ENCODE measurements around the gene GAP43. TPM values are rescaled to one million over a fixed set of nuclear protein-coding genes. Genes with fewer than 3 reads are reported as not detected.

The GAP43 gene
- total RNA-seq, 1 donor from 2014 or later: 46.5 TPM

DNA sequence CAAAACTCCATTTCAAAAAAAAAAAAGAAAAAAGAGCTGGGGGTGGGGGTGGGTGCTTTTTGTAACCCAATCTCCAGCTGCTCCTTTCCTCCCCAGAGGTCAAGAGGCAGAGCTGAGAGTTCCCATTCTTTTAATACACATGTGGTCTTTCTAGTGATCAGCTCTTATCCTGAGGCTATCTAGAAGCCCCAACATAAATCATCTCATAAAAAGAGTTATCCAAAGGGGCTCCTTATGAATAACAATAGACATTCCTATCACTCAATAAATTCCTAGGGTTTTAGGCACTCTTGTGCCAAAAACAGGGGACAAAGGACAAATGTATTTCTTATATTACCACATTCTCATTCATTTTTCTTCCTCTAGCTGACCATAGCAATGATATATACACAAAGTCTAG, 25.1 kb upstream of the GAP43 start:
- H3K4me3 Mint-ChIP-seq: no peak overlapping the region
- H3K27me3 Mint-ChIP-seq: no peaks in the 10 kb centered on the region
- no peak overlapping the region for H3K27ac Mint-ChIP-seq
- TF ChIP-seq, protein P1, sequence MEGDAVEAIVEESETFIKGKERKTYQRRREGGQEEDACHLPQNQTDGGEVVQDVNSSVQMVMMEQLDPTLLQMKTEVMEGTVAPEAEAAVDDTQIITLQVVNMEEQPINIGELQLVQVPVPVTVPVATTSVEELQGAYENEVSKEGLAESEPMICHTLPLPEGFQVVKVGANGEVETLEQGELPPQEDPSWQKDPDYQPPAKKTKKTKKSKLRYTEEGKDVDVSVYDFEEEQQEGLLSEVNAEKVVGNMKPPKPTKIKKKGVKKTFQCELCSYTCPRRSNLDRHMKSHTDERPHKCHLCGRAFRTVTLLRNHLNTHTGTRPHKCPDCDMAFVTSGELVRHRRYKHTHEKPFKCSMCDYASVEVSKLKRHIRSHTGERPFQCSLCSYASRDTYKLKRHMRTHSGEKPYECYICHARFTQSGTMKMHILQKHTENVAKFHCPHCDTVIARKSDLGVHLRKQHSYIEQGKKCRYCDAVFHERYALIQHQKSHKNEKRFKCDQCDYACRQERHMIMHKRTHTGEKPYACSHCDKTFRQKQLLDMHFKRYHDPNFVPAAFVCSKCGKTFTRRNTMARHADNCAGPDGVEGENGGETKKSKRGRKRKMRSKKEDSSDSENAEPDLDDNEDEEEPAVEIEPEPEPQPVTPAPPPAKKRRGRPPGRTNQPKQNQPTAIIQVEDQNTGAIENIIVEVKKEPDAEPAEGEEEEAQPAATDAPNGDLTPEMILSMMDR (conservative IDR thresholded peaks at IDR 0.05): no peak
- DNase-seq (ENCODE audit: extremely low spot score, unreplicated experiment): no peak
- H3K4me1 Mint-ChIP-seq (ENCODE audit: unreplicated experiment): no peaks in the 10 kb centered on the region
- peaks cover 16% of the 10 kb centered on the region for H3K9me3 Mint-ChIP-seq
- H3K36me3 Mint-ChIP-seq: no peaks in the 10 kb centered on the region

DNA sequence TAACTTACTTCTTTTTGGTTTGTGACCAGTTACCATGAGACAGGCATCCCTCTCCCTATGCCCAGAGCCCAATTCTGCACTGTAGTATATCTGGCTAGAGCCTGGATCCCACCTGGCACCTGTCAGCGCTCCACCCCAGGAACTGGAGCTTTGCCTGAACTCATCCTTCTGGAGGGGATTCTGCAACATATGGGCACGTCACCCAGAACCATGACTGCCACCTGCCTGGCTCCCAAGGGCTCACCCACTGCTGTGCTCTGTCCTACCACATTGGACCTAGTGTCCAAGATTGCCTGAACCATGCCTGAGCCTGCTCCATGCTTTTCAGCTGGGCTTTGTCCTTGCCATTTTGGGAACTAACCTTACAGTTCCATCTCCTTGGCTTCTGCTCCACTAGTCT, 21.1 kb upstream of the GAP43 start:
- Mint-ChIP-seq H3K27me3 (no peaks in the 10 kb centered on the region), H3K27ac (no peak overlapping the region), H3K36me3 (no peaks in the 10 kb centered on the region), H3K4me1 (ENCODE audit: unreplicated experiment) (no peaks in the 10 kb centered on the region), H3K4me3 (no peak overlapping the region), H3K9me3 (peaks cover 5% of the 10 kb centered on the region)
- no peak for DNase-seq (ENCODE audit: extremely low spot score, unreplicated experiment)
- TF ChIP-seq, protein P1 (conservative IDR thresholded peaks at IDR 0.05): no peak

DNA sequence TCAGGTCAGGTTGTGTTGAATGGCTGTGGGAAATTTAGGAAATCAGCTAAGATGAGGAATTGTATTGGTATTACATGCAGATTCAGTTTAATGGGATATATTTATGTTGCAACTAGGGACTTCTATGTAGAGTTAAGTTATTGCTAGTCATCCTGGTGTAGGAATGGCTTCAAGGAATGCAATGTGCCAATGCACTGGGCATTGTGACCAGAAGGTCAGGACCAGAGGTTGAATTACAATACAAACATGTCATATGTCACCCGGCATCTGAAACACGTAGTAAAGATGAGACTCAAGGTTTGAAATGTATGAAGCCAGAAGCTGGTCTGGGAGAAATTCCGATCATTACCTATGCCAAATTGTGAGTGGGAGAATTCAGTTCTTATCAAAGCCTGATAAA, 11.7 kb upstream of the GAP43 start:
- DNase-seq (ENCODE audit: extremely low spot score, unreplicated experiment): no peak
- Mint-ChIP-seq H3K36me3 (no peaks in the 10 kb centered on the region), H3K4me3 (no peak overlapping the region), H3K9me3 (no peaks in the 10 kb centered on the region), H3K4me1 (ENCODE audit: unreplicated experiment) (peaks cover 6% of the 10 kb centered on the region), H3K27me3 (no peaks in the 10 kb centered on the region), H3K27ac (no peak overlapping the region)
- TF ChIP-seq, protein P1 (conservative IDR thresholded peaks at IDR 0.05): no peak

DNA sequence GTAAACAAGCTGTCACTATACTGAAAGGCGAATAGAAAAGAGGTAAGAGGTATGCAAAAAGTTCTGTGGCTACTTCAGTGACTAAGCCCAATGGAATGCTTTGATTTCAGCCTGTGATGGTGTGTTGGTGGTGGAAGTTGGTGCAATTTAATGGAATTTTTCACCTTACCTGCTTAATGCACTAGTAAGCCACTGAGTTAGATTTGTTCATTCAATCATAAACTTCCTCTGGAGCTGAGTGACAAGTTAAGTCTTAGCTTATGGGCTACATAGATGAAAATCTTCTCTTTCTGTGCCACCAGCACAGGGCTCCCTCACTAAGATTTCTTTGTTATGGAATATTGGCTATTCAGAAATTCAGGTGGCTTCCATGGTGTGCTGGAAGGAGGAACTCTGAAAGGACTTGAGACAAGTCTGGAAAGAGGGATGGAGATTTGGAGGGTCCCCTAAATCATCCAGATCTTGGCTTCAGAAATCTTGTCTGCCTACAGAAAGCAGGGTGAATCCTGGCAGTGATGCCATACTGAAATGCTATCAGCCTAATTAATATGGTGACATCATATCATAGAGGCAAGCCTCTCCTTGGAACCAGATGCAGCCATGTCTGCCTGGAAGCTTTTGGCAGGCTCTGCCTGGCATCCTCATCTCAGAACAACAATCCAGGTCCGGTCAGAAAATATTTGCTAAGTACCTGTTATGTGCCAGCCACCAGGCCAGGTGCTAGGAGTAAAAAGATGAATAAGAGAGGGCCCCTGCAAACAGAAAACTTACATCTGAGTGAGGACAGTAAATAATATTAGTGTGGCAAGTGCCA, 8.1 kb upstream of the GAP43 start:
- Mint-ChIP-seq H3K4me3 (no peak overlapping the region), H3K4me1 (ENCODE audit: unreplicated experiment) (peaks cover 6% of the 10 kb centered on the region), H3K27ac (no peak overlapping the region), H3K27me3 (no peaks in the 10 kb centered on the region), H3K9me3 (no peaks in the 10 kb centered on the region), H3K36me3 (no peaks in the 10 kb centered on the region)
- TF ChIP-seq, protein P1 (conservative IDR thresholded peaks at IDR 0.05): no peak
- DNase-seq (ENCODE audit: extremely low spot score, unreplicated experiment): no peak

DNA sequence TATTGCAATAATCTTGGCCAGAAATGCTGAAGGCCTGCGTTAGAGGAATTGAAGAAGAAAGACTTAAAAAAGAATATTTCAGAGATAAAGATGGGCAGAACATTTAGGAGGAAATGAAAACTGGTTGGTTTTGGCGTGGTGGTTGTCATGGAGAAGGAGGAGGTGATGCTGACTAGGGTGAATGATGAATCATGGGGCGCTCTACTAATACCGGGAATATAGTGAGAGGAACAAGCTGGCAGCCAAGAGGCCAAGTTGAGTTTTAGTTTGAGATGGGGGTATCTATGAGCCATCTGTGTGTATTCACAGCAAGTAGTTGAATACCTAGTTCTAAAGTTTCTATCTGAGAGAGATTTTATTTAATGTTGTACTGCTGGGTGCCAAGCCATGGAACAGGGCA, 6.8 kb upstream of the GAP43 start:
- TF ChIP-seq, protein P1 (conservative IDR thresholded peaks at IDR 0.05): no peak
- Mint-ChIP-seq H3K27ac (no peak overlapping the region), H3K4me3 (no peak overlapping the region), H3K36me3 (no peaks in the 10 kb centered on the region), H3K9me3 (no peaks in the 10 kb centered on the region), H3K27me3 (no peaks in the 10 kb centered on the region), H3K4me1 (ENCODE audit: unreplicated experiment) (no peaks in the 10 kb centered on the region)
- DNase-seq (ENCODE audit: extremely low spot score, unreplicated experiment): no peak
